Ammon's horn (tissue), 1 donor: ENCODE results near the gene SLC41A3.
A peak's percentile ranks its signal among the peaks of the same experiment; 100 is the strongest.

ENCODE experiments used
- DNase-seq: peaks from one replicate; pipeline ENCODE4 v3.0.0-alpha.2; 2016; ENCODE audit warnings: low spot score

Gene SLC41A3

DNA sequence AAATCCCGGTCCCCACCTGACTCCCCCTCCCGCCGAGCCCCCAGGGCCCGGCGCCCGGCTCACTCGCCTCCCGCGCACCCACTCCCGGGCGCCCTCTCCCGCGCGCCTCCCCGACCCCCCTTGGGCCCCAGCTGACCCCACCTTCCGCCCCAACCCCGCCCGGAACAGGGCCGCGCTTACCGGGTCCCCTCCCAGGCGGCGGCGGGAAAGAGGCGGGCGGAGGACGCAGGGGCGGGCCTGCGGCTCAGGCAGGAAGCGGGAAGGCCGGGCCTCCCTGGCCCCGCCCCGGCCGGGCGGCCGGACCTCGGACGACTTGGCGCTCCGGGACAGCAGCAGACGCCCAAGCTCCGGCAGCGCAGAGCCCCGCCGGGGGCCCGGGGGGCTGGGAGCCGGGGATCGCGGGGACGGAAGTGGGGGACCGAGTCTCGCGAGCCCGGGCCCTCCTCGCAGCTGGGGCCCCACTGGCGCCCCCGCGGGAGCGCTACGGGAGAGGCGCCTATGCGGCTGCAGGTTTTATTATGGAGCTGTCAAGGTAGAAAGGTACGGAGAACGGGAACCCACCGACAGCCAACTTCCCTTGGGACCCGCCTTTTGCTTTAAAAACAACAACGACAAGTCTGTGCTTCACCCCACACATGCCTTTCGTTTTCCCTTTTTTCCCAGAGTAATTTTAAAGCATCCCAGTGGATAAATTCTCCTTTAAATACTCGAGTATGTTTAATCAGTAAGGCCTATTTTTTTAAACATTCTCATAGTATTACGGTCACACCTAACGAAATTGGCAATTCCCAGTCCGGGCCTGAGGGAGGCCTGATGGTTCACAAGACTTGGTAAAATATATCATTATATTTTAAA lies at the start of gene SLC41A3:
Gene SLC41A3, minus strand, starts transcription at position 212 of the 855 bp plus-strand sequence. CDS start 15,905 bp downstream, outside the sequence.
- peak; percentile 82 for DNase-seq

DNA sequence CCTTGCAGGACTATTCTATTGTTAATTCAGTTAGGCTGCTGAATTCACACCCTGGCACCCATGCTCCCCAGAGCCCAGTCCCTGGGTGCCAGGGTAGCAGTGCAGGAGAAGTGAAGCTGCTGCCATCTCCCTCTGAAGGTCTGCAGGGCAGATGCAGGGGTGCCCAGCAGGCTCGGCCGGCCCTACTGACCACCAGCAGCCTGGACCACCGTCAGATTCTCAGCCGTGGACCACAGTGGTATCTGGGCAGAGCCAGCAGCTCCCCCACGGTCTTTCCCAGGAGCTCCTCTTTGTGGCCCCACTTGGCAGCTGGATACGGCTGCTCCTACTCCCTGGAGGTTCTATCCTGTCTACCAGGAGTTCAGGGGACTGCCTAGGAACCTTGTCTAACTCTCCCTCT lies 49.7 kb upstream of the SLC41A3 start:
- no peak for DNase-seq

GRCh38 chr3:126132751-126133511 lies 49.0 kb upstream of the SLC41A3 start:
- no peak for DNase-seq

DNA sequence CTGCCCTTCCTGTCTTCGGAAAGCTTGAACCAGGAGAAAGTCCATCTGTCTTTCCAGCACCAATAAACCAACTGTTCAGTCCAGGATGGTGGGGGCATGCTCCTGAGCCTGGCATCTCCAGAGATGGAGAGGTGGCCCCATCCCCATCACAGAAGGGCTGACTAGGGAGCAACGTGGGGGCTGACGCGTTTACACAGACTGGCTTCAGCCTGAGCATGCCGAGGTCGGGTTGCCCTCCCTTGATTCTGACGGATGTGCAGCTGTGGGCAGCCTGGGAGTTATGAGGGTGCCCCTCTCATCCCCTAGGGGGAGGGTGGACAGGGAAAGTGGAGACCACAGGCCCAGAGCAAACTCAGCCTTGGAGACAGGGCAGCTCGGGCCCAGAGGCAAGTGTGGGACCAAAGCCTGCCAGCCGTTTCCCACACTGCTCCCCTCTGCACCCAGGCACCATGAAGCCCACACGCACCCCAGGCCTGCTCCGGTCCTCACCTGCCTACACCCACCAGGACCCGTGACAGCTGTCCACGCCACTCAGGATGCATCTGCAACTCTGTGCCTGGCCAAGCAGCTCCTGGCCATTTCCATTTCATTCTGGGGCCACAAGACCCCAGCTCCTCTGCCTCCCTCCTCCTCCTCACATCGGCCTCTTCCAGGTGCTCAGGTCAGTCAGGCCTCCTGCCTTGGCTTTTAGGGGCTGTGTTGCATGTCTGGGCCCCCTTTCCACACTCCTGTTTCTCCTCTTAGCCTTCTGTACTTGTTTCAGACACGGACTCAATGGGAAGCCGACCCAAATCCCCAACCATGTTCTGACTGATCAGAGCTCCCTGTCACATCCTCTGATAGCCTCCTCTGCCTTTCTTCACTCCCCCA lies 48.2 kb upstream of the SLC41A3 start:
- no peak for DNase-seq

- no peak for DNase-seq
These were observed 47.2 kb upstream of the SLC41A3 start for GRCh38 chr3:126130981-126131745.

DNA sequence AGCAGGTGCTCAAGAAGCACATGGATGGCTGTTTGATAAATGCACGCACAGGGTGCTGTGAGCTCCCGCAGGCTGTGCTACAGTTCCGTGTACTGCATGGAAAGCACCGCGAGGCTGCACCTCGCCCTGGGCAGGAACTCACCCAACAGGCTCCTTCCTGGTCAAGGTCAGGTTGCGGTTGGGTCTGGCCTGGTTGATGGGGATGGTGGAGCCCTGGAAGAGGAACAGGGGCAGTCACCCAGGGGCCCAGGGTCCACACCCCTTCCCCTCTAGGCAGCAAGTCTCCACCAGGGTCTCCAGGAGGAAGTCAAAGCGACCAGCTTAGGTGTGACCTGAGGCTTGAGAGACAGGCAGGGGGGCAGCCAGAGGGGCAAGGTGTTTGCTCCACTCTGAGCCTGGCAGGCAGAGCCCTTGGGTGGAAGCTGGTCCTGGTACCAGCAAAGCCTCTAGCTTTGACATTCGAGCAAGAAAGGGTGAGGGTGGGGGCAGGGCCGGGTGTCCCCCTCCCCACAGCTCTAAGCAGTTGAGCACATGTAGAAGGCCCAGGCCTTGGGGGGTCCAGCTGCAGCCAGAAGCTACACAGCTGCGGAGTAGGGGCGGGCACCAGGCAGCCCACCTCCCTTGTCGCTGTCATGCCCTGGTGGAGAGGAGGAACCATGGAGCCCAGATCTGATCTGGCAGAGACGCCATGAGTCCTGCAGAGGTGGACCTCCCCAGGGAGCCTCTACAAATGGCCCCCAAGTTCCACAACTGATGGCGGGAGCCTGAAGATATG lies 46.3 kb upstream of the SLC41A3 start:
- DNase-seq, result no peak

GRCh38 chr3:126129398-126129891 lies 45.5 kb upstream of the SLC41A3 start:
- DNase-seq, result no peak

GRCh38 chr3:126128504-126129397 lies 44.8 kb upstream of the SLC41A3 start:
- no peak for DNase-seq

GRCh38 chr3:126127904-126128303 lies 44.0 kb upstream of the SLC41A3 start:
- no peak for DNase-seq

DNA sequence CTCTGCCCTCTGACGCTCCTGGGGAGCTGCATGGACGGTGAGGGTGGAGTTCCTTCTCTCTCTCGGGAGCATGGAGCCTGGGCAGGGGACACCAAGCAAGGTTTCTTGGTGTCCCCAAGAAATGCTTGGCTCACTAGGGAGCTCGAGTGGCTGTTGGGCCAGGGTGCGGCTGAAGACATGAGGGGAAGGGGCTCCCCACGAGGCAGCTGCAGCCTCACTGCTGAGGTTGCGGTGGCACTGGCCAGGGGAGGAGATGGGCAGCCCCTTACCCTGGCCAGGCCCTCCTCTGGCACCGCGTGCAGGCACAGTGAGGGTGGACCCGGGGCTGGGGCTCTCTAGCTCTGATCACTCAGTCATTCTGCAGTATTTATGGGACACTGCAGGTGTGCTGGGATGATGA lies 43.5 kb upstream of the SLC41A3 start:
- DNase-seq, result no peak

GRCh38 chr3:126126811-126127431 lies 43.0 kb upstream of the SLC41A3 start:
- DNase-seq, result no peak

DNA sequence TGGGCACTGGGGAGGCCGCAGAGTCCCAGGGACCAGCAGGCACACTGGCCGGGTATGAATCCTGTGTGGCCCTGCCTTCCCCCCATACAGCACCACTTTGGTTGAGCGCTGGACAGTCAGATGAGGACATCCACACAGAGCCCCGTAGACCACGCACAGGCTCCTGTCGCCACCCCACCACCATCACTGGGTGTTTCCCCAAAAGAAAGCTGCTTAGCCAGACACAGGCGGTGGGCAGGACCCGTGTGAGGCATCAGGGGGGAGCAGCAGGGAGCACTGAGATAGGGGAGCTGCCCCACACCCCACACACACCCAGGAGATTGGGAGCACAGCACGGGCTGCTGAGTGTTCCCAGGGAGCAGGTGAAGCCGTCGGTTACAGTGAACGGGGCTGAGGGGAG lies 42.4 kb upstream of the SLC41A3 start:
- no peak for DNase-seq

DNA sequence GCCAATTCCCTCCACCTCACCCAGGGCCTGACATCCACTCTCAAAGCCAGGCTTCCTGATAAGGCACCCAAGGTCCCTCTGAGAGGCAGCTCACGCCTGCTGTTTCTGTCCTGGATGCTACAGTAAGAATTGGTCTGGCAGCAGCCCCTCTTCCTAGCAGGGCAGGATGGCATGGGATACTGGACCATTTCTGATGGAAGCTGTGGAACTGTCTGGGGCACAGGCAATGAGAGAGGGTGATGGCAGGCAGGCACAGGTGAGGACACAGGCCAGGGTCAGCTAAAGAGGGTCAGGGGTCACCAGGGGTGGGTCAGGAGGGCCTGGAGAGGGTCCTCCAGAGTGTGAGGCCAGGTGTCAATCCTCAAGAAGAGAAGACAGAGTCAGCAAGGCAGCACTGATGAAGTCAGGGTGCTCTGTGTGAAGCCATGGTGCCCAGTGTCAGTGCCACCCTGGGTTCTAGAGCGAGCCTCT lies 41.9 kb upstream of the SLC41A3 start:
- DNase-seq, result no peak

DNA sequence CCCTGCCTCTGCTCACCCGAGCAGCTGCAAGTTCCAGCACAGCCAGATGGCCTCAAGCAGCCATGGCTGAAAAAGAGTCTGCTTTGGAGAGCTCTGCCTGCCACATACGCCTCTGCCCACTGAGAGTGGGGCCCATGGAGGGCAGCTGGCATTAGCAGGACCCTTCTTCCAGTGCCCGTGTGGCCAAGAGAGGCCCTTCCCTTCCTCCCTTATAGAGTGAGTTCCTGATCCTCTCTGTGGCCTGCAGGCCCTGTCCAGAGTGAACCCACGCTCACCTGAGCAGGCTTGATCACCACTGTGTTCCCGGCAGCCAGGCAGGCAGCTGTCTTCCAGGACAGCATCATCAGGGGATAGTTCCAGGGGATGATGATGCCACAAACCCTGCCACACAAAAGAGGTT lies 41.4 kb upstream of the SLC41A3 start:
- no peak for DNase-seq

DNA sequence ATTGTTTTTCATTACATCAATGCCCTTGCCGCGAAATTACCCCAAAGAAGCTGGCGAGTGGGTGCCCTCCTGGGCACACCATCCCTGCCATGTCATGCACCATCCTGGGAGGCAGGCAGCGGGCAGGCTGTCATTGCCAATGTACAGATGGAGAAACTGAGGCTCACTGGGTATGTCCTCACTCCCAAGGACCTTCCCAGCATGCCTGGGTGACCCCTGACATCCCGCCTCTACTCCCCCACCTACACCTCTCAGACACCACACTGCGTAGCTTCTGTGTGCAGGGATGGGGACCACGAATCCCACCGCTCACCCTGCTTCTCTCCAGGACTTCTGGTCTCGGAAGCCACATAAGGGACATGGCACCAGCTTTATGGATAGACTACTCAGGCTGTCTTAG lies 41.0 kb upstream of the SLC41A3 start:
- DNase-seq, result no peak

DNA sequence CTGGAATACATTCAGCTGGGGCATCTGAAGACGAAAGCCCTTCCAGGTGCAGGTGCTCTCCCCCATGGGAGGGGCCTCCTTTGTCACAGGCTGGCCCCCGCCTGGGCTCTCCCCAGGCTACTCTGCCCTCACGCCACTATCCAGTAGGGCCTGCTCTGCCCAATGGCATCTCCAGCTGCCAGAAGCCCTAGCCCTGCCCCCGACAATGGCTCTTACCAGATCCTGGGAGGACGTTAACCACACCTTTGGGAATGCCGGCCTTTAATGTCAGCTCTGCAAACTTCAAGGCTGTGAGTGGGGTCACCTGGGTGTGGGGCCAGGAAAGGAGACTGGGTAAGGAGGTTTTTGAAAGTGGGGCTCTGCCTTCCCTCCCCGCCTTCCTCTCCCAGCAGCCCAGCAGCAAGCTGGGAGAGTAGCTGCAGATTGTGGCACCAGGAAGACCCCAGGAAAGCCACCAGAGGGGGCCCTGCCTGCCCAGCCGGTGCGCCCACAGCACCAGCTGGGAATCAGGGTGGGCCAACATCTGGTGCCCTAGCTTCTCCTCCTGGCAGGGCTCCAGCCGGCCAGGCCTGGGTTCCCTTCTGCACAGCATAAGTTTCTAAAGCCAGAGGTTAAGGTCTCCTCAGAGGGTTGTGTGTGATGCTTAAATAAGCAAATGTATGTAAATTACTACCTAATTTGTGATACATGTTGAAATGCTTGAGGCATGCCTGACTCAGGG lies 40.4 kb upstream of the SLC41A3 start:
- DNase-seq, result no peak

DNA sequence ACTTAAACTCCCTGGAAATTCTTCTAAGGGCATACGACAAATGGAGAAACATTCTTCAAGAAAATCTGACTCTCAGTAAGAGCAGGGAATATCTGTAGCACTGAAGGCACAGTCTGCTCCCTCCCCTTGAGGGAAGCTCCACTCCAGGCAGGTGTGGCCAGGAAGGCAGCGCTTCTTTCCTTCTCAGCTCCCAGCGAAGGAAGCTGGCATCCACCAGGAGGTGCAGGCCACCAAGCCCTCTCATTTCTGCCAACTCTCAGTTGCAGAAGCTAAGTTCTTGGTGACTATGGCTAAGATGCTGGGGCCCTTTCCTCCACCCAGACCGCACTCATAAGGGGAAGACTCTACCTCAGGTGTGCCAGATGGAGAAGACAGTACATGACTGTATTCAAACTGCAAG lies 37.7 kb upstream of the SLC41A3 start:
- DNase-seq, result no peak

GRCh38 chr3:126121074-126121473 lies 37.1 kb upstream of the SLC41A3 start:
- no peak for DNase-seq
